ENCODE results near the gene HEPACAM2.

Gene HEPACAM2

DNA sequence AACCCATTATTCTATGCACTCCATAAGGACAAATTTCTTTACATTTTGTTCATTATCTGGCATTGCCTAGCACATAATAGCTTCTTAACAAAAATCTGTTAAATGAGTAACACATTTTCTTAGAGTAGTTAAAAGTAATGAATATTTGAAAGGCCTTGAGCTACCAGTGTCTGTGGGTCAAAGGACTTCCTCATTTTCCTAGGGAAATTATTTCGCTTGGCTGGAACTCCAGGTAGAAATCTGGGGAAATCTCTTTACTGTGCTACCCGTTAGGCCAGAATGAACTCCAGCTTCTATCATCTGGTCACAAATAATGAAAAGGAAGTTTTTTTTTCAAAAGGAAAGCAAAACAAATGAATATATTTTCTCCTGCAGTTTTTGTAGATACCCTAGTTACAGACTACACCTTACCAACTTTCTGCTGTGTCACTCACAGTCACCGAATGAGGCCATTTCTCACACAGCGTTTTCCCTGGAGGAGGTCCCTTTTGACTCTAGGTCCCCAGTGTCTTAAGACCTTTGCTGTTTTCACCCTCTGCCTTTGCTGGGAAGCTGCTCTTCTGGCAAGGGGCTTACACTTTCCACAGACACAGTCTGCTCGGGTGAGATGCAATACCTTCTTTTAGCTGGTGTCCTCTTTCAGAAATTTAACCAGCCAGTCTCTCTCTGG, 79.7 kb downstream of the HEPACAM2 start:
- DNase-seq: peak; percentile 30

DNA sequence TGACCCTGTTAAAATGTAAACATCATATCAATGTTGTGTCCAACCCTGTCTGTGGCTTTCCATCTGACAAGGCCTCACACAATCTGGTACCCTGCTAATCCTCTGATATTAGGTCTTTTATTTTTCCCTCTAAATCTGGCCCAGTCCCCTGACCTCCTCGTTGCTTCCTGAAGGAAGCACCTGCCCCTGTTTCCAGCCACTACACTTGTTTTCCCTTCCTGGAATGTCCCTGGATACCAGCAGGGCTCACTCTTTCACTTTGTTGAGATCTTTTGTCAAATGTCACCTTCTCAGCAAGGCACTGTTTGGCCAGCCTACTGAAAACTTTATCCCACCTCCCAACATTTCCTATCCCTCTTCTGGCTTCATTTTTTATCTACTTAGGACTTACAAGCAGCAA, 80.2 kb downstream of the HEPACAM2 start:
- no peak for DNase-seq

DNA sequence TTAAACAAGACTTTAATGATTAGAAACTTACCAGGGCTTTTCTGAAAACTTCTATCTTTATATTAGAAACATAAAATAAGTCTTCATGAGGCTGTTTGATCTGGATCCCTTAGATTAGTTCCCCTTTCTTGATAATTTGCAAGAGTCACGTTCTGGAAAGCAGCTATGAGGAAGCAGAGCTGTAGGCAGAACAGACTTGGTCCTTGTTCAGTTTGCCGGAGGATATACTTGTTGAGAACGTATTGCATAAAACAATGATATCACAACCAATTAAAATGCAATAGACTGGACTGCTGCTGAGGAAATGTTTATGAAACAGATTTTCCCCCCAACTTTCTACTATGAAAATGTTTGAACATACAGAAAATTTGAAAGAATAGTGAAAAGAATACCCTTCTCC, 80.9 kb downstream of the HEPACAM2 start:
- no peak for DNase-seq

DNA sequence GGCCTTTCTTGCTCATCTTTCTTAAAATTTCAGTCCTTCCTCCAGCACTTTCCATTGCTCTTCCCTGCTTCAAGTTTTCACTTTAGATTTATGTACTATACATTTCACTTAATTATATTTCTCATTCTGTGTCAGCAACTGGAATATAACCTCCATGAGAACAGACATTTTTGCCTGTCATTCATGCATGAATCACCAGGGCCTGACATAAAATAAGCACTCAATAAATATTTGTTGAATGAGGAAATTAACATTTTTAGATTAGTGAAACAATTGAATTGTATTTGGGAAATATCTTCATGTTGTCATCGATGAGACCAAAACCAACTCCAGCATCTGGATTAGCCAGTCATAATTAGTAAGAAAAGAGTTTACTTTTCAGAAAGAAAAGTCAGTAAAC, 84.1 kb downstream of the HEPACAM2 start:
- no peak for DNase-seq

DNA sequence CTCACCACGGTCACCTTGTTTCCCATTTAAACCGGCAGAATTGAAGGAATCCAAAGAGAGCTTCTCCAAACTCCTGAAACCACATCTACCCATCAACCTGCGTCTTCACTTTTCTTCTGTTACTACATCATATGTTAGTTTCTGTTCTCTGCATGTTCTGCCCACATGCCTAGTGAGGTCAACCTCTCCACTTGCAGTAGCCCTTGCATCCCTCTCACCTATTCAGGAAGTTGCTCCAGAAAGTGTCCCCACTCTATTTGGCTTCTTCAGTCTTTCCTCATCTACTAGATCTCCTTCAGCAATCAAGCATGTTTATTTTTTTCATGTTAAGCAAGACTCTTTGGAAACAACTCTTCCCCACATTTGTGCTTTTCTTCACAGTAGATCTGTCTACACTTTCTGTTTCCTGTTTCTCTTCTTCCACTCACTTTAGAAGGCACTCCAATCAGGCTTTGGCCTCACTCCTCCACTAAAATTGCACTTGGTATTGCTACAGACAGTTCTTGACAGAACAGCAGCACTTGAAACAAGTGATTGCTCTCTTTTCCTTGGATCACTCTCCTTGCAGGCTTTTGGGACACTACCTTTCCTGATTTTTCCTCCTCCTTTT, 85.6 kb downstream of the HEPACAM2 start:
- DNase-seq: no peak

DNA sequence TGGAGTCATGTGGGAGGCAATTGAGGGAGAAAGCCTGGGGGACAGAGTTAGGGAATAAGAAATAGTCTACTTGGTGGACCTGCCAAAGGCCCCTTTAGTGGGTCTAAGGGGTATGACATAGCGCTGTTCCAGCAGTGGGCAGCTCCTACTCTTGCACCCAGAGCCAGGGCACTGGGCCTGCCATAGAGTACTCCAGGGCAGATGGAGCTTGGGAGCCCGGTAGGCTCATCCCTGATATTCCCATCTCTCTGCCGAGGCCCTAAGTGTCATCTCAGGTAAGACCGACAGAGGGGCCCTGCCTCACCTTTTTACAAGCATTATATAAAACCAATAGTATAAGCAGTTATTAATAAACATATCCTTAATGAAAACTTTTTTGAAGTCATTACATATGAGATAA, 87.7 kb downstream of the HEPACAM2 start:
- no peak for DNase-seq
